ENCODE data around the gene MEPE. TPM values are rescaled to one million over a fixed set of nuclear protein-coding genes. Genes with fewer than 3 reads are reported as not detected.

Gene MEPE
- total RNA-seq, 1 donor from 2014 or later: not detected

- intact Hi-C loops (cut with micrococcal nuclease): loop anchor here (2.0 kb wide), 1 partner anchor 161 kb away; no protein-coding TSS in a partner anchor
Measured at GRCh38 chr4:87839592-87839946, 6.8 kb downstream of the MEPE start.

- intact Hi-C loops (cut with micrococcal nuclease): no loop called here
Measured at GRCh38 chr4:87840149-87840548, 7.4 kb downstream of the MEPE start.

GRCh38 chr4:87843936-87844335 lies 11.2 kb downstream of the MEPE start:
- intact Hi-C loops (cut with micrococcal nuclease): no loop called here

- intact Hi-C loops (cut with micrococcal nuclease): no loop called here
Measured at GRCh38 chr4:87844452-87844851, 11.7 kb downstream of the MEPE start.

GRCh38 chr4:87846226-87846625 lies 13.5 kb downstream of the MEPE start:
- intact Hi-C loops (cut with micrococcal nuclease): loop anchor here (5.0 kb wide), 5 partner anchors 304 to 694 kb away; no protein-coding TSS in a partner anchor

GRCh38 chr4:87848622-87849351 lies 16.0 kb downstream of the MEPE start:
- intact Hi-C loops (cut with micrococcal nuclease): loop anchor here (1.0 to 5.0 kb wide), 7 partner anchors 169 to 696 kb away; no protein-coding TSS in a partner anchor

GRCh38 chr4:87849612-87850011 lies 16.8 kb downstream of the MEPE start:
- intact Hi-C loops (cut with micrococcal nuclease): loop anchor here (1.0 to 5.0 kb wide), 8 partner anchors 170 to 697 kb away; no protein-coding TSS in a partner anchor

GRCh38 chr4:87851332-87851731 lies 18.6 kb downstream of the MEPE start:
- intact Hi-C loops (cut with micrococcal nuclease): loop anchor here (5.0 kb wide), 1 partner anchor 666 kb away; no protein-coding TSS in a partner anchor

GRCh38 chr4:87851953-87852352 lies 19.2 kb downstream of the MEPE start:
- intact Hi-C loops (cut with micrococcal nuclease): loop anchor here (5.0 kb wide), 1 partner anchor 665 kb away; no protein-coding TSS in a partner anchor

GRCh38 chr4:87853108-87853507 lies 20.3 kb downstream of the MEPE start:
- intact Hi-C loops (cut with micrococcal nuclease): loop anchor here (1.0 to 5.0 kb wide), 4 partner anchors 120 to 664 kb away; no protein-coding TSS in a partner anchor

- intact Hi-C loops (cut with micrococcal nuclease): loop anchor here (1.0 to 5.0 kb wide), 4 partner anchors 119 to 663 kb away; no protein-coding TSS in a partner anchor
Measured at GRCh38 chr4:87853891-87854290, 21.1 kb downstream of the MEPE start.

GRCh38 chr4:87855559-87855958 lies 22.8 kb downstream of the MEPE start:
- intact Hi-C loops (cut with micrococcal nuclease): no loop called here

- intact Hi-C loops (cut with micrococcal nuclease): no loop called here
Measured at GRCh38 chr4:87856816-87857215, 24.0 kb downstream of the MEPE start.

- intact Hi-C loops (cut with micrococcal nuclease): no loop called here
Measured at GRCh38 chr4:87857789-87858188, 25.0 kb downstream of the MEPE start.

- intact Hi-C loops (cut with micrococcal nuclease): no loop called here
Measured at GRCh38 chr4:87862236-87862635, 29.5 kb downstream of the MEPE start.

GRCh38 chr4:87863486-87863885 lies 30.7 kb downstream of the MEPE start:
- intact Hi-C loops (cut with micrococcal nuclease): no loop called here

GRCh38 chr4:87864321-87864720 lies 31.6 kb downstream of the MEPE start:
- intact Hi-C loops (cut with micrococcal nuclease): no loop called here

- intact Hi-C loops (cut with micrococcal nuclease): no loop called here
Measured at GRCh38 chr4:87865288-87865687, 32.5 kb downstream of the MEPE start.

- intact Hi-C loops (cut with micrococcal nuclease): no loop called here
Measured at GRCh38 chr4:87865960-87866598, 33.3 kb downstream of the MEPE start.

GRCh38 chr4:87868522-87868921 lies 35.8 kb downstream of the MEPE start:
- intact Hi-C loops (cut with micrococcal nuclease): no loop called here

GRCh38 chr4:87872028-87872427 lies 39.3 kb downstream of the MEPE start:
- intact Hi-C loops (cut with micrococcal nuclease): no loop called here

GRCh38 chr4:87875191-87875590 lies 42.4 kb downstream of the MEPE start:
- intact Hi-C loops (cut with micrococcal nuclease): no loop called here
